Testis (tissue), 3 donors: ENCODE results near the gene NCS1. TPM values are rescaled to one million over a fixed set of nuclear protein-coding genes. Genes with fewer than 3 reads are reported as not detected.

Experiments used
- DNase-seq: peaks from one replicate; pipeline ENCODE4 v3.0.0-alpha.2; 2019
- H3K27ac ChIP-seq, 2 donors: fragments of 200-600 bp; sonication (generic); one replicate each; pipeline ENCODE4 v1.5.1; 2019
- H3K27me3 ChIP-seq: fragments of 200-600 bp; sonication (generic); one replicate; pipeline ENCODE4 v1.5.1; 2019
- H3K36me3 ChIP-seq: fragments of 200-600 bp; sonication (generic); one replicate; pipeline ENCODE4 v1.5.1; 2017; ENCODE audit warnings: low read depth; ENCODE audit errors: missing control alignments
- H3K4me1 ChIP-seq: fragments of 200-600 bp; sonication (generic); one replicate; pipeline ENCODE4 v1.5.1; 2019
- H3K4me3 ChIP-seq, 2 donors: fragments of 200-600 bp; sonication (generic); one replicate each; pipeline ENCODE4 v1.5.1; 2017 to 2019
- H3K9me3 ChIP-seq: fragments of 200-600 bp; sonication (generic); one replicate; pipeline ENCODE4 v1.5.1; 2017
- POLR2A ChIP-seq: fragments of 450-650 bp; IDR thresholded peaks from one replicate; pipeline ENCODE4 v1.6.1; 2017; ENCODE audit warnings: antibody characterized with exemption, mild to moderate bottlenecking, moderate library complexity
- WGBS, 2 donors: methylation state at CpG; one replicate each; pipeline ENCODE4 v1.1.5; 2018; 5-methylcytosine and 5-hydroxymethylcytosine counted together
- intact Hi-C: fragments of 100-400 bp; cut with DNase I; formaldehyde crosslinking; loops from one replicate; pipeline ENCODE4 v1.15.1; 2023; ENCODE audit warnings: low total_unique reads
- polyA plus RNA-seq: library from polyadenylated mRNA; stranded (reverse); fragments of 350-450 nt; fragmentation: Illumina TruSeq; extraction: RNeasy Lipid Tissue Mini Kit (QIAGEN cat#74804); gene quantifications from one replicate; pipeline ENCODE4 v1.2.3, GENCODE V29; 2014; ENCODE audit warnings: low read depth, low replicate concordance; ENCODE audit not compliant: insufficient read depth
- total RNA-seq, 2 donors: library from RNA; depleted of rRNA; stranded (reverse); fragments of >200 nt; gene quantifications; one replicate each; pipeline ENCODE4 v1.2.3, GENCODE V29; 2016
- TF ChIP-seq, protein P1 (sequence below), 3 experiments: fragments of 450-650 bp in 2 of 3; fragments of 200-600 bp in 1 of 3; sonication (generic) in 1 of 3; IDR thresholded peaks; one replicate each; pipeline ENCODE4 v1.5.1; 2016 to 2019; ENCODE audit warnings: antibody characterized with exemption in 3 of 3, mild to moderate bottlenecking in 2 of 3, moderate library complexity in 1 of 3

NCS1 gene
- total and polyA plus RNA-seq, 3 donors from 2014 or later = 5.2 to 13.0 (median 5.2) TPM

DNA sequence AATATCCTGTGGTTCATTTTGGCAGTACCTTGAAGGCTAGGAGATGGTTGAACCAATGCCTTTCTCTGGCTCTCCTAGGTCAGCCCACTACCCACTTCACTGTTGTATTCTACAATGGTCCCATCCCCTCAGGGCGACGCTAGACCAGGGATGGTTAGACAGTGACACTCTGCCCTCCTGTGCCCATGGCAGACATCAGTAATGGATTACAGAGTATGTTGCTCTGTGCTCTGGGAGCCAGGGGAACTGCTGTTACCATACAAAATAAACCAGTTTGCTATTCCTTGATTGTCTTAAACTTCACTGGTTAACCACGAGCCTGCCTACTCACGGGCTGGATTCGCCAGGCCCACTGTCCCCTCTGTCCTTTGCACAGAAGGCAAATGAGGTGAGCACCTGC lies 33.7 kb downstream of the NCS1 start:
- no peaks in the 10 kb centered on the region for H3K36me3 ChIP-seq
- no peak overlapping the region for H3K27ac ChIP-seq
- intact Hi-C loops = no loop called here
- WGBS, 2 donors = 96% methylated on average over 5 of the region's 5 CpGs
- no peak overlapping the region for H3K4me3 ChIP-seq
- H3K9me3 ChIP-seq = no peaks in the 10 kb centered on the region
- no peaks in the 10 kb centered on the region for H3K27me3 ChIP-seq
- no peak for TF ChIP-seq POLR2A
- TF ChIP-seq, protein P1, sequence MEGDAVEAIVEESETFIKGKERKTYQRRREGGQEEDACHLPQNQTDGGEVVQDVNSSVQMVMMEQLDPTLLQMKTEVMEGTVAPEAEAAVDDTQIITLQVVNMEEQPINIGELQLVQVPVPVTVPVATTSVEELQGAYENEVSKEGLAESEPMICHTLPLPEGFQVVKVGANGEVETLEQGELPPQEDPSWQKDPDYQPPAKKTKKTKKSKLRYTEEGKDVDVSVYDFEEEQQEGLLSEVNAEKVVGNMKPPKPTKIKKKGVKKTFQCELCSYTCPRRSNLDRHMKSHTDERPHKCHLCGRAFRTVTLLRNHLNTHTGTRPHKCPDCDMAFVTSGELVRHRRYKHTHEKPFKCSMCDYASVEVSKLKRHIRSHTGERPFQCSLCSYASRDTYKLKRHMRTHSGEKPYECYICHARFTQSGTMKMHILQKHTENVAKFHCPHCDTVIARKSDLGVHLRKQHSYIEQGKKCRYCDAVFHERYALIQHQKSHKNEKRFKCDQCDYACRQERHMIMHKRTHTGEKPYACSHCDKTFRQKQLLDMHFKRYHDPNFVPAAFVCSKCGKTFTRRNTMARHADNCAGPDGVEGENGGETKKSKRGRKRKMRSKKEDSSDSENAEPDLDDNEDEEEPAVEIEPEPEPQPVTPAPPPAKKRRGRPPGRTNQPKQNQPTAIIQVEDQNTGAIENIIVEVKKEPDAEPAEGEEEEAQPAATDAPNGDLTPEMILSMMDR (IDR thresholded peaks at IDR 0.05) = no peak
- no peak for DNase-seq
- H3K4me1 ChIP-seq = no peaks in the 10 kb centered on the region

DNA sequence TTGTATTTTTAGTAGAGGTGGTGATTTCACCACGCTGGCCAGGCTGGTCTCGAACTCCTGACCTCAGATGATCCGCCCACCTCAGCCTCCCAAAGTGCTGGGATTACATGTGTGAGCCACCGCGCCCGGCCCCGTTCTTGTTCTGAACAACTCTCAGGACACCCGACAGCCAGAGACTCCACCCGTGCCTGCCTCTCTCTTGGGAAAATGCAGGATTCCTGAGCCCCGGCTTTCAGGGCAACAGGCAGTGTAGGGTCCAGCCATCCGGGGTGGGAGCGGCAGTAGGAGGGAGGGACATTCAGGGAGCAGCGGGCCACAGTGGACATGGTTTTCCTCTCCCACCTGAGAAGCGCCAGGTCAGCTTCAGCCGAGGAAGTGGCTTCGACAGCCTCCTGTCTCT lies 34.4 kb downstream of the NCS1 start:
- H3K27ac ChIP-seq = no peak overlapping the region
- TF ChIP-seq, protein P1 (IDR thresholded peaks at IDR 0.05) = no peak
- no peak for TF ChIP-seq POLR2A
- WGBS, 2 donors = 79 to 86% methylated on average over 10 to 16 of the region's 16 CpGs
- H3K27me3 ChIP-seq = no peaks in the 10 kb centered on the region
- no peaks in the 10 kb centered on the region for H3K9me3 ChIP-seq
- H3K4me1 ChIP-seq = no peaks in the 10 kb centered on the region
- no peak overlapping the region for H3K4me3 ChIP-seq
- DNase-seq = no peak
- H3K36me3 ChIP-seq = no peaks in the 10 kb centered on the region
- intact Hi-C loops = no loop called here

DNA sequence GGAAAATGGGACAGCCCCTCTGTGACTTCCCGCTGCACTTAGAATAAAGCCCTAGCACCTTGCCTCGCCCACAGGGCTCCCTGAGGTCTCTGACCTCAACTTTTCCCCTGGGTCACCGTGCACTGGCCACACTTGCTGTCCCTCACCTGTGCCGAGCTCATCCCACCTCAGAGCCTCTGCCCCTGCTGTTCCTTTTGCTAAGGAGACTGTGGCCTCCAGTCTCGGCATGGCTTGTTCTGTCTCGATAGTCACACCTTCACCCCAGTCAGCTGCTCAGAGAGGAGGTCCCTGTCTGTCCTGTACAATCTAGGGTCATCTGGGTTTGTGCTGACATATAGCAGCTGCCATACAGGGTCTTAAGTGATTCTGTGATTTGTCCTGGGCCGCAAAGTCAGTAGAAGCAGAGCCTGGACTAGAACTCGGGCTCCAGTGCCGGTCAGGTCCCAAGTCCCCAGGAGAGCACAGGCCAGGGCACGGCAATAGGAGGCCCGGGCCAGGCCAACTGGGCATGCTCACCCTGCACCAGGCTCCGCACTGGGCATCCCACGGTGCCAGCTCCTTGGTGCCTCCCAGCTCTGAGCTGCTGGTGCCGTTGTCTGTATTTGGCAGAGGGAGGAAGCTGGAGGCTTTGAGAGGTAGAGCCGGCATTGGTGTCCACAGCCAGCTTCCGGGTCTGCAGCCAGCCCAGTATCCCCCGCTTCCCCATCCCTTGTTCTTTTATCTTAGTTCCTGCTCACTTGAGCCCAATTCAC lies 35.2 kb downstream of the NCS1 start:
- H3K27ac ChIP-seq = no peak overlapping the region
- TF ChIP-seq POLR2A = no peak
- TF ChIP-seq, protein P1 (IDR thresholded peaks at IDR 0.05) = no peak
- H3K27me3 ChIP-seq = no peaks in the 10 kb centered on the region
- no peaks in the 10 kb centered on the region for H3K4me1 ChIP-seq
- H3K36me3 ChIP-seq = no peaks in the 10 kb centered on the region
- intact Hi-C loops = no loop called here
- WGBS, 2 donors = 85 to 89% methylated on average over 3 to 17 of the region's 17 CpGs
- no peaks in the 10 kb centered on the region for H3K9me3 ChIP-seq
- DNase-seq = no peak
- no peak overlapping the region for H3K4me3 ChIP-seq

DNA sequence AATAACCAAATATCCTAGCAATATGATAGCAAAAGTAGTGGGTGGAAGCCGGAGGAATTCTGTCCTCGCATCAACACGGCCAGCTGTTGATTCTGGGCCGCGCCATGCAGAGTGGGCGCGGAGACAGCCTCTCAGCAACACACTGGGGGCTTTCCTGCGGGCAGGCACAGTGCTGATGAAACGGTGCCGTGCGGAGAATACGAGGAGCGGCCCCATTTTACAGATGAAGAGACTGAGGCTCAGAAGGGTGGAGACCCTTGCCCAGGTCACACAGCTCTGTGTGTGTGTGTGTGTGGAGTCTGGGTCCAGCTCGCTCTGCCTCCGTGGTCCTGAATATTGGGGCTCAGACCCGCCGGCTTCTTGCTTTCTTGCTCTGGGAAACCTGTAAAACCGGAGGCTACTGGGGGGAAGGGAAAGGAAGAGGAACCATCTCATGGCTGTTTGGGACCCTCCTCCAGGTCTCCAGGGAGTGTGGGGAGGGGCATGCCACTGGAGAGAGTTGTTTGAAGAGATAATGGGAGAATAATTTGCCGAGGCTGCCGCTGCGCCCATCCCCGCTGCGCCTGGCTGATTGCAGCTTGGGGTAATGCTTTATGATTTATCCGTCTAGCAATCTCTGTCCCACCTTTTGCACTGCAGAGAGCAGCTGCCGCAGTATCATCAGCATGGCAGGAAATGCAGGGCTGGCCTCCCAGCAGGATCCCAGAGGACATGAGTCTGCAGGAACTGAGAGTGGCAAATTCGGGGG lies 36.6 kb downstream of the NCS1 start:
- H3K4me1 ChIP-seq = no peaks in the 10 kb centered on the region
- H3K36me3 ChIP-seq = no peaks in the 10 kb centered on the region
- no peak overlapping the region for H3K27ac ChIP-seq
- intact Hi-C loops = no loop called here
- DNase-seq = no peak
- no peaks in the 10 kb centered on the region for H3K9me3 ChIP-seq
- no peaks in the 10 kb centered on the region for H3K27me3 ChIP-seq
- no peak overlapping the region for H3K4me3 ChIP-seq
- TF ChIP-seq POLR2A = no peak
- TF ChIP-seq, protein P1 (IDR thresholded peaks at IDR 0.05) = no peak
- WGBS, 2 donors = 80% methylated on average over 26 of the region's 26 CpGs
